Measurements from ENCODE around the gene SLC39A8.
"Not testable (repeated sequence)": the region's sequence is repeated elsewhere in the genome, so short reads cannot be mapped to it uniquely, and the experiment has no call there.

Gene SLC39A8

DNA sequence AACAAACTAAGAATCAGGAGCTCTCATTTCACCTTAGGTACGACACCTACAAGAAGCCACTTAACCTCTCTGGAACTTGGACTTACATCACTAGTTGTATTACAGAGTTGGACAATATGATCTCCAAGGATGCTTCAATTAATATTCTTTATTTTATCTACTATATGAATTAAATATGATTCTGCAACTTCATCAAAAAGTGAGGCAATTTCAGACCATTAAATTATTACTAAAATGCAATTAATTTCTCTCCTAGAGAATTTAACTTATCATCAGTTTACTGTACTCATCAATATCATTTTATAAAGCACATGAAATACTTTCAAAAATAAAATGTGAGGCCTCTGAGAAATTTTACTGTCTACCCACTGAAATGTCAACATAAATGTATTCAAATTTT is 33.9 kb downstream of the SLC39A8 start:
- H3K4me3 Mint-ChIP-seq, result no peak overlapping the region
- peaks cover 0 to 14% of the 10 kb centered on the region in 2 donors for H3K4me1 Mint-ChIP-seq (ENCODE audit: low read depth in 2 of 2)
- no peaks in the 10 kb centered on the region for H3K36me3 Mint-ChIP-seq (ENCODE audit: insufficient read depth)
- no peaks in the 10 kb centered on the region for H3K9me3 Mint-ChIP-seq
- ATAC-seq (replicated peaks) (no peak), DNase-seq (no peak)
- no peak overlapping the region for H3K27ac Mint-ChIP-seq
- no peaks in the 10 kb centered on the region for H3K27me3 Mint-ChIP-seq

- Mint-ChIP-seq H3K9me3 (no peaks in the 10 kb centered on the region), H3K27ac (no peak overlapping the region), H3K36me3 (ENCODE audit: insufficient read depth) (peaks cover 5% of the 10 kb centered on the region), H3K4me1 (ENCODE audit: low read depth in 2 of 2) (peaks cover 0 to 6% of the 10 kb centered on the region in 2 donors), H3K27me3 (no peaks in the 10 kb centered on the region), H3K4me3 (no peak overlapping the region)
- ATAC-seq (replicated peaks) (no peak), DNase-seq (no peak)
Measured at GRCh38 chr4:102308032-102308799, 37.1 kb downstream of the SLC39A8 start.

- Mint-ChIP-seq H3K27ac (no peak overlapping the region), H3K4me3 (no peak overlapping the region), H3K27me3 (no peaks in the 10 kb centered on the region), H3K9me3 (no peaks in the 10 kb centered on the region), H3K4me1 (ENCODE audit: low read depth in 2 of 2) (no peaks in the 10 kb centered on the region), H3K36me3 (ENCODE audit: insufficient read depth) (peaks cover 7% of the 10 kb centered on the region)
- ATAC-seq (replicated peaks), result no peak
- no peak for DNase-seq
Measured at GRCh38 chr4:102305666-102306065, 39.6 kb downstream of the SLC39A8 start.

- Mint-ChIP-seq H3K9me3 (no peaks in the 10 kb centered on the region), H3K4me1 (ENCODE audit: low read depth in 2 of 2) (no peaks in the 10 kb centered on the region), H3K27ac (peak overlapping the region in 1 of 2 donors; percentile 55), H3K27me3 (no peaks in the 10 kb centered on the region), H3K36me3 (ENCODE audit: insufficient read depth) (peaks cover 7% of the 10 kb centered on the region), H3K4me3 (no peak overlapping the region)
- DNase-seq (no peak), ATAC-seq (replicated peaks) (no peak)
Measured at GRCh38 chr4:102302762-102303161, 42.5 kb downstream of the SLC39A8 start.

DNA sequence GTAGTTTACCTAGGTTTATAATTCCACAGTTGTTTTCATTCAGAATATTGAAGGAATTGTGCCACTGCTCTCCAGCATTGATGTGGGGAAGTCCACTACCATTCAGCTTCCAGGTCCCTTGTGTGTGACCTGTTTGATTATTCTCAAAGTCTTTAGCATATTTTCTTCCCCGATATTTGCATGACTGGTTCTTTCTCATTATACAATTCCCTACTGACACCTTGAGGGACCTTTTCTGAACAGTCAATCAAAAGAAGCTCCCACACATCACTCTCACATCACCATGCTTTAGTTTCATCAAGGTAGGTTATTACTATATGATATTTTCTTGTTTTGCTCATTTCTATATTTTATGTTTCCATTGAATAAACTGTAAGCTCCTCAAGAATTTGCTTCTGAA is 44.1 kb downstream of the SLC39A8 start:
- DNase-seq (no peak), ATAC-seq (replicated peaks) (no peak)
- Mint-ChIP-seq H3K27me3 (no peaks in the 10 kb centered on the region), H3K27ac (no peak overlapping the region), H3K4me1 (ENCODE audit: low read depth in 2 of 2) (no peaks in the 10 kb centered on the region), H3K4me3 (no peak overlapping the region), H3K9me3 (no peaks in the 10 kb centered on the region), H3K36me3 (ENCODE audit: insufficient read depth) (peaks cover 7% of the 10 kb centered on the region)

DNA sequence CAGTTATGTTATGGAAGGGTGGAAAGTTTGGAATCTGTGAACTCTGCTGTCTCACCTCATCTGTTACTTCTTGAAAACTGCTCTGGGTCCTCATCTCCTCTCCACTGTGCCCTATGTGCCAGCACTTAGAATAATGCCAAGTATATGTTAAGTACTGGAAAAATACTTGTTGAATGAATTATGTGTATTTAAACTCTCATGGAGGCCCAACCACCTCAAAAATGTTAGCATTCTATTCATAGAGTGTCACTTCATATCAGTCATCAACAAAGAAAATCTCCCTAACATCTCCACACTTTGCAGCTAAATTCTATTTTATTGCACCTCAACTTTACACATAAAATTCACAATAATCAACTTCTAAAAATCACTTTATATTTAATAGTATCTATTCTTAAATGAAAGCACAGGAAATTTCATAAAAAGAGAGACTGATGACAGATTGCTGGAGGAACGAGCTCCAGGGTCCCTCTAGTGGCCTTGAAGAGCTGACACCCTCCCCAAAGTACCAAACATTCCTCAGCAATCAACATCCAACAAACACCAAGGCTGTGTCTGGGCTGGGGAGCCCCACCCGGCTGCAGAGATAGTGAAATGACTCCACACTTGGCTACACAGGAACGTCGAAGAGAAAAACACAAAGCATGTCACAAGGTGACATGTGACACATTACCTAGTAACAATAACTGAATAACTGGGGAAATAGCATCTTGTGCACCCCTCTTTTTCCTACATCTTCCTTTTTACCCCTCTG is 45.8 kb downstream of the SLC39A8 start:
- Mint-ChIP-seq H3K9me3 (no peaks in the 10 kb centered on the region), H3K4me3 (no peak overlapping the region), H3K27ac (no peak overlapping the region), H3K27me3 (no peaks in the 10 kb centered on the region), H3K4me1 (ENCODE audit: low read depth in 2 of 2) (no peaks in the 10 kb centered on the region), H3K36me3 (ENCODE audit: insufficient read depth) (peaks cover 4% of the 10 kb centered on the region)
- DNase-seq (peak in 1 of 3 experiments; percentile 3), ATAC-seq (replicated peaks) (peak; percentile 58)

GRCh38 chr4:102298716-102299115 is 46.6 kb downstream of the SLC39A8 start:
- no peak for ATAC-seq (replicated peaks)
- DNase-seq, result no peak
- no peaks in the 10 kb centered on the region for H3K27me3 Mint-ChIP-seq
- no peak overlapping the region for H3K27ac Mint-ChIP-seq
- H3K4me3 Mint-ChIP-seq, result no peak overlapping the region
- no peaks in the 10 kb centered on the region for H3K9me3 Mint-ChIP-seq
- H3K4me1 Mint-ChIP-seq (ENCODE audit: low read depth in 2 of 2), result no peaks in the 10 kb centered on the region
- H3K36me3 Mint-ChIP-seq (ENCODE audit: insufficient read depth), result peaks cover 2% of the 10 kb centered on the region

DNA sequence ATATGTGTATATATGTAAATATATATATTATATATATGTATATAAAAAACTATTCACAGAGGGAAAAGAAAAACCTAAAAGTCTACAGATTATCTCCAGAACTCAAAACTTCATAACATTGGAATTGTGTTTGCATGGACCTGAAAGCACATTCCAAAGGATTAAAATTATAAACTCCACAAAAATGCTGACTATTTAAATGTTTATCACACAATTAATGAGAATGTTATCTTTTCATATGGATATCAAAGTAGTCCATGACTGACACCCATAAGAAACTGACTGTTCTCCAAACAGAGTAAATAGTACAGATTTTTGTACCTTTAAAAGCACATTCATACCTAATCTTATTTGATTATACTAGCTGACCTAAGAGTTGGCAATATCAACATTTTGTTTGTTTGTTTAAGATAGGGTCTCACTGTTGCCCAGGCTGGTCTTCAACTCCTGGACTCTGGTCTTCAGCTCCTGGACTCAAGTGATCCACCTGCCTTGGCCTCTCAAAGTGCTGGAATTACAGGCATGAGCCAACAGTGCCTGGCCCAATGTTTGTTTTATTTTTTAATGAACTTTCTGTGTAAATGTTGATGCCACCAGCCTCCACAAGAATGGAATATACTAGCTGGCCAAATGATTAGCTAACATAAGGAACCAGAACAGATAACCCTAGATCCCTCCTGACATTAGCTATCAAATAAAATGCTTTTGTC is 50.0 kb downstream of the SLC39A8 start:
- Mint-ChIP-seq H3K27ac (no peak overlapping the region), H3K4me3 (no peak overlapping the region), H3K36me3 (ENCODE audit: insufficient read depth) (no peaks in the 10 kb centered on the region), H3K27me3 (no peaks in the 10 kb centered on the region), H3K4me1 (ENCODE audit: low read depth in 2 of 2) (no peaks in the 10 kb centered on the region), H3K9me3 (no peaks in the 10 kb centered on the region)
- DNase-seq (no peak), ATAC-seq (replicated peaks) (no peak)

DNA sequence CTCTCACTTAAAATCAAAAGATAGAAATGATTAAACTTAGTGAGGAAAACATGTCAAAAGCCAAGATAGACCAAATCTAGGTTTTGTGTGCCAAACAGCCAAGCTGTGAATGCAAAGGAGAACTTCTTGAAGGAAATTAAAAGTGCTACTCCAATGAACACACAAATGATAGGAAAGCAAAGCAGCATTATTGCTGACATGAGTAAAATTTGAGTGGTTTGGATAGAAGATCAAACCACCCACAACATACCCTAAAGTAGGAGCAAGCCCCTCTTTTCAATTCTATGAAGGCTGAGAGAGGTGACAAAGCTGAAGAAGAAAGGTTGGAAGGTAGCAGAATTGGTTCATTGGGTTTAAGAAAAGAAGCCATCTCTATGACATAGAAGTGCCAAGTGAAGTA is 56.8 kb downstream of the SLC39A8 start:
- Mint-ChIP-seq H3K27ac (no peak overlapping the region), H3K27me3 (no peaks in the 10 kb centered on the region), H3K4me1 (ENCODE audit: low read depth in 2 of 2) (no peaks in the 10 kb centered on the region), H3K9me3 (no peaks in the 10 kb centered on the region), H3K4me3 (no peak overlapping the region), H3K36me3 (ENCODE audit: insufficient read depth) (no peaks in the 10 kb centered on the region)
- DNase-seq, result no peak
- ATAC-seq (replicated peaks), result no peak

DNA sequence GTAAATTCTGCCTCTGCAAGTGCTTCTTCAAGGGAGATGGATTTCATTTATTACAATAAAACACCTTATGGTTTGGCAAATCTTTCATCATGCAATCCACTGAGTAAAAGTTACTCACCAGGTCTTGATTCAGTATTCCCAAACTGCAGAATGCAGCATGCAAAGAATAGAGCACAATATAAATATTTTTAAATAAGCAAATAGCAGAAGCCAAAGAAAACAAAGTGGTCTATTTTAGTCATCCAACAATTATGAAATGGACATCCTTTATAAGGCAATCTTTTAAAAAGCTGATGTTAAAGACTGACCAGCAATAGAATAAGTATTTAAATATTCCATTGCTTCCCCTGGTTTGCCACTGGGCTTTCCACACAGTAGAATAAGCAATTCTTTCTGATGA is 59.5 kb downstream of the SLC39A8 start:
- no peak overlapping the region for H3K27ac Mint-ChIP-seq
- DNase-seq (no peak), ATAC-seq (replicated peaks) (no peak)
- no peaks in the 10 kb centered on the region for H3K9me3 Mint-ChIP-seq
- H3K36me3 Mint-ChIP-seq (ENCODE audit: insufficient read depth), result no peaks in the 10 kb centered on the region
- no peak overlapping the region for H3K4me3 Mint-ChIP-seq
- H3K27me3 Mint-ChIP-seq, result no peaks in the 10 kb centered on the region
- no peaks in the 10 kb centered on the region for H3K4me1 Mint-ChIP-seq (ENCODE audit: low read depth in 2 of 2)

GRCh38 chr4:102281171-102281839 is 64.0 kb downstream of the SLC39A8 start:
- H3K9me3 Mint-ChIP-seq, result no peaks in the 10 kb centered on the region
- H3K36me3 Mint-ChIP-seq (ENCODE audit: insufficient read depth), result no peaks in the 10 kb centered on the region
- ATAC-seq (replicated peaks) (no peak), DNase-seq (no peak)
- no peak overlapping the region for H3K27ac Mint-ChIP-seq
- no peak overlapping the region for H3K4me3 Mint-ChIP-seq
- no peaks in the 10 kb centered on the region for H3K27me3 Mint-ChIP-seq
- H3K4me1 Mint-ChIP-seq (ENCODE audit: low read depth in 2 of 2), result no peaks in the 10 kb centered on the region

DNA sequence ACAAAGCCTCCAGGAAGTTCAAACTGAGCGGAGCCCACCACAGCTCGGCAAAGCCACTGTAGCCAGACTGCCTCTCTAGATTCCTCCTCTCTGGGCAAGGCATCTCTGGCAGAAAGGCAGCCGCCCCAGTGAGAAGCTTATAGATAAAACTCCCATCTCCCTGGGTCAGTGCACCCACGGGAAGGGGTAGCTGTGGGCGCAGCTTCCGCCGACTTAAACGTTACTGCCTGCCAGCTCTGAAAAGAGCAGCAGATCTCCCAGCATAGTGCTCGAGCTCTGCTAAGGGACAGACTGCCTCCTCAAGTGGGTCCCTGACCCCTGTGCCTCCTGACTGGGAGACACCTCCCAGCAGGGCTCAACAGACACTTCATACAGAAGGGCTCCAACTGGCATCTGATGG is 72.0 kb downstream of the SLC39A8 start:
- H3K36me3 Mint-ChIP-seq (ENCODE audit: insufficient read depth); H3K9me3 Mint-ChIP-seq; H3K27me3 Mint-ChIP-seq; H3K4me1 Mint-ChIP-seq (ENCODE audit: low read depth in 2 of 2); H3K27ac Mint-ChIP-seq; ATAC-seq (replicated peaks); DNase-seq; H3K4me3 Mint-ChIP-seq: not testable (repeated sequence)

DNA sequence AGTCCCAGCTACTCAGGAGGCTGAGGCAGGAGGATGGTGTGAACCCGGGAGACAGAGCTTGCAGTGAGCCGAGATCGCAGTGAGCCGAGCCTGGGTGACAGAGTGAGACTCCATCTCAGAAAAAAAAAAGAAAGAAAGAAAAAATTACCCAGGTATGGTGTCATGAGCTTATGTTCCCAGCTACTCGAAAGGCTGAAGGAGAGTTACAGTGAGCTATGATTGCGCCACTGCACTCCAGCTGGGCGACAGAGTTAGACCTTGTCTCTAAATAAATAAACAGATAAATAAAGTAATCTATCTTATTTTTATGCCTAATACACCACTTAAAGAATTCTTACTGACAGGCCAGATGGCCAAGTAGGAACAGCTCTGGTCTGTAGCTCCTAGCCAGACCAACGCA is 73.0 kb downstream of the SLC39A8 start:
- H3K36me3 Mint-ChIP-seq (ENCODE audit: insufficient read depth), result peaks cover 7% of the 10 kb centered on the region
- peaks cover 3 to 8% of the 10 kb centered on the region in 2 donors for H3K4me1 Mint-ChIP-seq (ENCODE audit: low read depth in 2 of 2)
- H3K27ac Mint-ChIP-seq, result no peak overlapping the region
- no peaks in the 10 kb centered on the region for H3K9me3 Mint-ChIP-seq
- DNase-seq (no peak), ATAC-seq (replicated peaks) (no peak)
- no peak overlapping the region for H3K4me3 Mint-ChIP-seq
- H3K27me3 Mint-ChIP-seq, result no peaks in the 10 kb centered on the region

All from effector memory CD8-positive, alpha-beta T cell (primary cell).